HG03520 (cell line): Measurements from ENCODE around the gene DOCK6.

Experiments used
- ATAC-seq: cut with Tn5 transposase; IDR thresholded peaks from one replicate; pipeline ENCODE4 v1.9.1; 2021; ENCODE audit warnings: mild to moderate bottlenecking, moderate library complexity; ENCODE audit not compliant: unreplicated experiment

Gene DOCK6

GRCh38 chr19:11251217-11251616 is 11.1 kb downstream of the DOCK6 start:
- ATAC-seq: no peak

- ATAC-seq: no peak
Measured at GRCh38 chr19:11248852-11249251, 13.5 kb downstream of the DOCK6 start.

DNA sequence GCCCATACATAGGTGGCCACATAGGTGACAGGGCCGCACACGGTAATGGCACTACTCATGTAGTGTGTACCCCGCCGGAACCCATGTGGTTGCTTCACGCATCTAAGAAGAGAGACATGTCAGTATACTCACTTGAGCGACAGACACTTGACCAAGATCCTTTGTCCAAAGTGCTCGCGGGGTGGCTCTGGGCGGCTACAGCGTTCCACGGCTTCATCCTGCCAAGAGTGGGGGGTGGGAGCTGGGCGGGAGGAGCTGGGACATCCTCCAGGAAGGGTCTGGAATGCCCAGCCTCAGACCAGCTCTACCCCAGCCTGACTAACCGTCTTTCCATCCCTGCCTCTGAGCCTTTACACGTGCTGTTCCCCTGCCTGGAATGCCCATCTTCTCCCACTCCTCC is 14.4 kb downstream of the DOCK6 start:
- no peak for ATAC-seq

GRCh38 chr19:11247391-11247790 is 14.9 kb downstream of the DOCK6 start:
- ATAC-seq: no peak

GRCh38 chr19:11246941-11247340 is 15.4 kb downstream of the DOCK6 start:
- ATAC-seq: no peak

DNA sequence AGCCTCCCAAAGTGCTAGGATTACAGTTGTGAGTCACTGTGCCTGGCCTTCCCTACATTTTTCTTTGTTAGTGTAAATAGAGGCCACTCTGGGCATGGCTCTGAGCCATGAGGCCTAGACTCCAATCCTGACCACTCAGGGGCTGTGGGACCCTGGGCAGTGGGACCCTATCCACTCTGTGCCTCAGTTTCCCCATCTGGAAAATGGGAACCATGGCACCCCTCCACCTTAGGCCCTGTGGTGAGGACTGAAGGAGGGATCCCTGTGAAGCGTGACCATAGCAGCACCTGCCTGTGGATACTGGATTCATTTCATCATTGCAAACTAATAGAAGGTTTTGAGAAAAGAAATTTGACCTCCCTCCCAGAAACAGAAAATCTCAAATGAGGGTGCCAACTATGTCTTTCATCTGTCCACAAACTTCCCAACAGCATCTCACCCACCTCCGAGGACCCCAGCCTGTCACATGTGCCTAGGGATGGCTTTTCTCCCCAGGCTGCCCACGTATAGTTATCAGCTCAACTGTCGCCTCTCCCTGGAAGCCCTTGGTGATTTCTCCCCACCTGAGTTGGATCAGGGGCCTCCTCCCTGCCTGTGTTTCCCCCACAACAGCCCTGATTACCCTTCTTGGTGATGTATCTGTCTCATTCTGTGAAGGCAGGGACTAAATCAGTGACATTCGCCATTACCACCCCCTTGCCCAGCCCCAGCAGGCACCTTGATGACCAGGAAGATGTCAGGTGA is 17.3 kb downstream of the DOCK6 start:
- ATAC-seq: no peak

DNA sequence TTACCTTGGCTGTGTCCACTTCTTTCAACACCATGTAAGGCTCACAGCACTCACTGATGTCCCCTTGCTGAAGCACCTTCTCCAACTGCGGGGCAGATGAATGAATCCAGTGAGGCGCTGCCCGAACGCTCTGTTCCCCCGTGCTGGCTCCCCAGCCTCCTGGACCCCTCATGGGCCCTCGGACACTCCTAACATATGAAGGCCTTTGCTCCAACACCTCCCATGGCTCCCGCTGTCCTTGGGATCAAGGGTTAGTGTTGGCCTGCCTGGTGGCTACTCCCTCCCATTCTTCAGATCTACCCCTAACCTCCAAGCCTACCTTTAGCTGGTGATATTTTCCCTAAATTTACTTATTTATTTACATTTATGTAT is 18.5 kb downstream of the DOCK6 start:
- no peak for ATAC-seq

DNA sequence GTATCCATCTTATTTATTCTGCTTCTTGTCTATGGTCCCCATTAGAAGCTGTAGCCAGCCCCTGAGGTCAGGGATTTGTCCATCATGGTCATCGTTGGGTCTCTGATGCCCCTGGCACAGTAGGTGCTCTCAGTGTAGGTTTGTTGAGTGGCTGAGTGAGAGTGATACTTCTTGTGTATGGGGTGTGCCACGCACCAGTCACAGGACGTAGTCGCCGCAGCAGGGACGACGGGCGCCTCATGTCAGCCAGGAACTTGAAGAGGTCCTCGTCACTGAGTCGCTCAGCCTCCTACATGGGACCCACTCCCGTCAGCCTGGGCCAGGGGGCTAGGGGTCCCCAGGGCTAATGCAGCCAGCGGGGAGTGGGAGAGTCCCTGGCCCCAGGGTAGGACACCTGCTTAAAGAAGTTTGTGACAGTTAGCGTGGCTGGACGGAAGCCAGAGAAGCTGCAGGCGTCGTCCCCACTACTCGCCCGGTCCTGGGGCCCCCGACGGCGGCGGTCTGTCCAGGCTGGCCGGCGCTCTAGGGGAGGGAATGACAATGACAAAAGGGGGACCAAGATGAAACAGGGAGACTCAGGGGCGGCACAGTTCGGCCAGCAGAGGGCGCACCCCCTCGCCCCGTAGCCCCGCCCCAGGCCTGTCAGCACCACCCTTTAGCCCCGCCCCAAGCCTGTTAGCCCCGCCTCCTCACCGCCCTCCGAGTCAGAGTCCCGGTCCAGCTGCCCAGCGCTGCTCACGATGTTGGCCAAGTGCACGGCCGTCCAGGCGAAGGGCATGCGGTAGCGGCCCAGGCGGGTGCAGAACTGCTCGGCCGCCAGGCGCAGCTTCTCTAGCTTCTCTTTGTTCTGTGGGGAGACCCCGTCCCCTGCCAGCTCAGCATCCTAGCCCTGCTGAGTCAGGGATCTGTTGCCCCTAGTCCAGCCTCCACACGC is 19.2 kb downstream of the DOCK6 start:
- no peak for ATAC-seq

GRCh38 chr19:11242025-11242424 is 20.3 kb downstream of the DOCK6 start:
- ATAC-seq: no peak

DNA sequence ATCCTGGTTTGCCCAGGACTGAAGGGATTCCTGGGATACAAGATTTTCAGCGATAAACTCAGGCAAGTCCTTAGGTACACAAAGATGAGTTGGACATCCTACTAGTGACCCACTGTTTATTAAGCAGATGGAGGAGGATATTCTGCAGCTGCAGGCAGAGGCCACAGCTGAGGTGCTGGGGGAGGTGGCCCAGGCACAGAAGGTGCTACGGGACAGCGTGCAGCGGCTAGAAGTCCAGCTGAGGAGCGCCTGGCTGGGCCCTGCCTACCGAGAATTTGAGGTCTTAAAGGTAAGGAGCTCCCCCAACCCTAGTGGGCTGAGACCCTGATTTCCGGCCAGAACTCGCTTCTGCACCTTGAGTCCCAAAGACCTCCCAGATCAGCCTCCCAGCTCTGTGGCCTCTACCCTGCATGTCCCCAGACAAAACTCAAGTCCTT is 22.3 kb downstream of the DOCK6 start:
- ATAC-seq: no peak

GRCh38 chr19:11239377-11240000 is 22.8 kb downstream of the DOCK6 start, which contains the start of gene ANGPTL8:
Gene ANGPTL8, plus strand, starts transcription at chr19:11239619. Its CDS starts 19 bp downstream, at chr19:11239638.
- ATAC-seq: no peak

- no peak for ATAC-seq
Measured at GRCh38 chr19:11238781-11239376, 23.4 kb downstream of the DOCK6 start.

DNA sequence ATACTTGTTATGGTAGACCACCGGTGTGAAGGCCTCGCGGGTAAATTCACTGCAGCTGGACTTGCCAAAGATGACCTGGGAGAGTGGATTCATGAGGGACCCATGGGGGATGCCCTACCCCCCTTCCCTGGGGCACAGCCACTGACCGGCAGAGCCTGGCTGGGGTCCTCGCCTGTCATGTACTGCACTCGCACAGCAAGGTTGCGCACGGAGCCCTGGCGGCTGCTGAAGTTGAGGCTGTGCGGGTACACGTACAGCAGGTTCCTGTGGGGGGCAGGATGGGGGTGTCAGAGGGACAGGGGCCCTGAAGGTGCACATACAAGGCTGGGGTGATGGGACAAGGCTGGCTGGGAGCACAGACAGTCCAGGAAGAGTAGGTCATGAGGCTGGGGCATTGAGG is 24.3 kb downstream of the DOCK6 start:
- ATAC-seq: no peak

- ATAC-seq: no peak
Measured at GRCh38 chr19:11237321-11237720, 25.0 kb downstream of the DOCK6 start.

DNA sequence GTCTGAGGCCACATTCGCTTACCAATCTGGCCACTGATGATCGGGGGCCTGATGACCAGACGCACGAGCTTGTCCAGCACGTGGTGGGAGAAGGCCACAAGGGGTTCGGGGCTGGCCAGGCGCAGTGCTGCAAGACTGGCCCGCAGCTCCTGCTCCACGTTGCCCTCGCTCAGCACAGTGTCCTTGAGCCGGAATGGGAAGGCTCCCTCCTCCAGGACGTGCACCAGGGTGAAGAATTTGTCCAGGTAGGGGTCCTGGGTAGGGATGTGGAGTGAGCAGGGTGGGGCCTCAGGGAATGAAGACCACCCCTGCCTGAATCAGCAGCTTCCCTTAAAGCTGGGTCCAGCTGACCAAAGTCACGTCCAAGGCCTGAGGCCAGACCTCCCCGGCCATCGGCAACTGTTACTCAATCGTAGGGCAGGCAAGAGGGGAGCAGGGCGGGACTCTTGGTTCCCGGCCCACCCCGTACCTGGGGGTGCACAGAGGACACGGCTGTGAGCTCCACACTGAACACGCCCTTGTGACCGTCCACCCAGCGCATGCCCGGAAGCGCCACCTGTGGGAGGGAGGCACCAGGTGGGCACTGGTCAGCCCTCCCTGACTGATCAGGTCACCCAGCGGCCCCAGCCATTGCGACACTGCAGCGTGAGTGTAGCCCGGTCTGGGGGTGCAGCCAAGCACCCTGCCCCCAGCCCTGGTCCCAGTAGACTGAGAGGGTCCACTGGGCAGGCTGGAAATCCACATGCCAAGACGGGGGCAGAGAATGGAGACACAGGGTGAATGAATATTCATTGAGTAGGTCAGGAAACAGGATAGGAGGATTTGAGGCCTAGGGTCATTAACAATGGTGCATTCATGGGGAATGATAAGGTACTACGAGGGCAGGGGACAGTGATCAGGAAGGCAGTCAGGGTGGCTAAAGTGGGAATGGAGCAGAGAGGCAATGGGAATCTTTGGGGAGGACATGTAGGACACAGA is 25.7 kb downstream of the DOCK6 start:
- ATAC-seq: no peak

- ATAC-seq: no peak
Measured at GRCh38 chr19:11234486-11235075, 27.7 kb downstream of the DOCK6 start.

GRCh38 chr19:11233073-11233472 is 29.3 kb downstream of the DOCK6 start:
- no peak for ATAC-seq

GRCh38 chr19:11232555-11232954 is 29.8 kb downstream of the DOCK6 start:
- ATAC-seq: no peak

DNA sequence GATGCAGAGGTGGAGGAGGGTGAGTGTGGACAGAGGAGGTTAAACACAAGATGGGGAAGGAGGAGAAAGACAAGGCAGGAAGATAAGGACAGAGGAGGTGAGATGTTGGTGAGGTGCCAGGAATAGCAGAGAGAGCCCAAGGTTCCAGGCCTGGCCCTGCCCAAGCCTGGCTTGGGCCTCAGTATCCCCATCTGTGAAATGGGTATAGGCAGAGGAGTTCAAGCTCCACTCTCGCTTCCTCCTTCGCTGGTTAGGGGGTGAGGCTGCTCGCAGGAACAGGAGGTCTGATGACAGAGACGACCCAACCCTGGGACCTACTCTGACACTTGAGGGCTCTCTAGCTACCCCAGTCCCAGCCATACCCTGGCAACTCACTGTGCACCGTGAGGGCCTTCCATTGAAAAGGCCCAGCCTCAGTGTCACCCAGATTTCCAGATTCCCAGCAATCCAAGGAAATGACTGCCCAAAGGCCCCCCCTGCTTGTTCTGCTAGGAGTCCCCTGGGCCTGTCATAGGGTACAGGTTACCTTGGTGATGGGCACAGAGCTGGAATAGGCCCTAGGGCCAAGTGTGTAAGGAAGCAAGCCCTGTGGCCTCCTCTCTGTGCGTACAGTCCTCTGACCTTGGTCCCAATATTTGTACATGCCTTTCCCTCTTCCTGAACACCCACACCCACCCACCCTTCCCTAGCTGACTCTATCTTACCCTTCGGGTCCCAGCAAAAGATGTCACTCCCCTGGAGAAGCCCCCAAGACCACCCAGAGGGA is 31.5 kb downstream of the DOCK6 start:
- ATAC-seq: no peak
